H9 (cell line): ENCODE measurements around the gene USP4. TPM values are rescaled to one million over a fixed set of nuclear protein-coding genes. Genes with fewer than 3 reads are reported as not detected.

Source experiments
- DNase-seq: peaks from one replicate; pipeline ENCODE4 v3.0.0-alpha.2; 2017
- H2AFZ ChIP-seq: one replicate; pipeline ENCODE4 v1.6.1; 2013; ENCODE audit warnings: mild to moderate bottlenecking, low read length, control low read depth, moderate library complexity
- H2AK5ac ChIP-seq: 2 replicates; pipeline ENCODE4 v1.6.1; 2013; ENCODE audit warnings: low read length, control low read depth, mixed read lengths; ENCODE audit not compliant: insufficient read length
- H2BK120ac ChIP-seq: one replicate; pipeline ENCODE4 v1.6.1; 2013; ENCODE audit warnings: low read depth, mild to moderate bottlenecking, low read length, control low read depth, inconsistent platforms; ENCODE audit not compliant: poor library complexity, severe bottlenecking
- H2BK12ac ChIP-seq: 2 replicates; pipeline ENCODE4 v1.6.1; 2013; ENCODE audit warnings: low read length, control low read depth, mixed read lengths, low read depth; ENCODE audit not compliant: insufficient read length
- H2BK15ac ChIP-seq: 2 replicates; pipeline ENCODE4 v1.6.1; 2013; ENCODE audit warnings: low read depth, low read length, control low read depth
- H2BK20ac ChIP-seq: one replicate; pipeline ENCODE4 v1.6.1; 2013; ENCODE audit warnings: low read depth, mild to moderate bottlenecking, low read length, control low read depth, inconsistent platforms; ENCODE audit not compliant: poor library complexity, severe bottlenecking
- H2BK5ac ChIP-seq: 2 replicates; pipeline ENCODE4 v1.6.1; 2013; ENCODE audit warnings: low read length, control low read depth, mixed read lengths; ENCODE audit not compliant: insufficient read length
- H3K14ac ChIP-seq: 2 replicates; pipeline ENCODE4 v1.6.1; 2013; ENCODE audit warnings: low read length, control low read depth; ENCODE audit not compliant: insufficient read depth
- H3K18ac ChIP-seq: 2 replicates; pipeline ENCODE4 v1.6.1; 2013; ENCODE audit warnings: low read depth, mild to moderate bottlenecking, mixed read lengths, low read length, control low read depth; ENCODE audit not compliant: insufficient read length
- H3K23ac ChIP-seq: 2 replicates; pipeline ENCODE4 v1.6.1; 2013; ENCODE audit warnings: low read length, control low read depth, mixed read lengths, low read depth; ENCODE audit not compliant: insufficient read length
- H3K23me2 ChIP-seq: 2 replicates; pipeline ENCODE4 v1.6.1; 2013; ENCODE audit warnings: low read depth, mild to moderate bottlenecking, mixed read lengths, low read length, control low read depth; ENCODE audit not compliant: insufficient read length, poor library complexity, severe bottlenecking
- H3K27ac ChIP-seq: 2 replicates; pipeline ENCODE4 v1.5.1; 2013; ENCODE audit warnings: low read length, control low read depth, mixed read lengths, low read depth; ENCODE audit not compliant: insufficient read length
- H3K27me3 ChIP-seq: 2 replicates; pipeline ENCODE4 v1.6.1; 2013; ENCODE audit warnings: low read length, control low read depth, inconsistent platforms; ENCODE audit not compliant: insufficient read depth
- H3K4ac ChIP-seq: 2 replicates; pipeline ENCODE4 v1.6.1; 2013; ENCODE audit warnings: low read depth, mild to moderate bottlenecking, control low read depth, inconsistent platforms, low read length, moderate library complexity
- H3K4me1 ChIP-seq: 2 replicates; pipeline ENCODE4 v1.6.1; 2013; ENCODE audit warnings: low read length, control low read depth, inconsistent platforms; ENCODE audit not compliant: insufficient read depth
- H3K4me2 ChIP-seq: 2 replicates; pipeline ENCODE4 v1.6.1; 2013; ENCODE audit warnings: low read length, control low read depth, mixed read lengths; ENCODE audit not compliant: insufficient read length, insufficient read depth
- H3K56ac ChIP-seq: 2 replicates; pipeline ENCODE4 v1.6.1; 2013; ENCODE audit warnings: low read depth, mild to moderate bottlenecking, mixed read lengths, low read length, control low read depth; ENCODE audit not compliant: insufficient read length
- H3K79me1 ChIP-seq: 2 replicates; pipeline ENCODE4 v1.6.1; 2013; ENCODE audit warnings: low read depth, mild to moderate bottlenecking, moderate library complexity, low read length, control low read depth, inconsistent platforms; ENCODE audit not compliant: insufficient read depth, poor library complexity, severe bottlenecking
- H3K79me2 ChIP-seq: 2 replicates; pipeline ENCODE4 v1.6.1; 2013; ENCODE audit warnings: low read length, control low read depth, inconsistent platforms; ENCODE audit not compliant: insufficient read depth
- H3K9ac ChIP-seq: 2 replicates; pipeline ENCODE4 v1.6.1; 2013; ENCODE audit warnings: low read length, control low read depth, mixed read lengths; ENCODE audit not compliant: insufficient read length; ENCODE audit errors: extremely low read depth
- H3K9me3 ChIP-seq: one replicate; pipeline ENCODE4 v1.6.1; 2013; ENCODE audit warnings: low read depth, low read length, inconsistent platforms; ENCODE audit not compliant: control insufficient read depth
- H3T11ph ChIP-seq: one replicate; pipeline ENCODE4 v1.6.1; 2013; ENCODE audit warnings: mild to moderate bottlenecking, low read length, control low read depth, inconsistent platforms
- H4K20me1 ChIP-seq: one replicate; pipeline ENCODE4 v1.6.1; 2013; ENCODE audit not compliant: control insufficient read depth, insufficient read length, insufficient read depth
- H4K5ac ChIP-seq: 2 replicates; pipeline ENCODE4 v1.6.1; 2013; ENCODE audit warnings: low read depth, mild to moderate bottlenecking, mixed read lengths, low read length, control low read depth; ENCODE audit not compliant: insufficient read length
- H4K8ac ChIP-seq: replicated peaks from 2 replicates; pipeline ENCODE4 v1.6.1; 2013; ENCODE audit warnings: low read length, control low read depth, mixed read lengths, low read depth; ENCODE audit not compliant: insufficient read length
- H4K91ac ChIP-seq: 2 replicates; pipeline ENCODE4 v1.6.1; 2013; ENCODE audit warnings: low read depth, mild to moderate bottlenecking, moderate library complexity, mixed read lengths, low read length, control low read depth; ENCODE audit not compliant: insufficient read length
- H3K27ac Mint-ChIP-seq, 3 experiments: 2 replicates in 2 of 3; 3 replicates in 1 of 3; pipeline ENCODE4 v1.8.0; 2020 to 2021; ENCODE audit warnings: mixed read lengths in 3 of 3, mild to moderate bottlenecking in 1 of 3, moderate library complexity in 1 of 3
- H3K27me3 Mint-ChIP-seq: 2 replicates; pipeline ENCODE4 v1.8.0; 2021; ENCODE audit warnings: low read depth, mild to moderate bottlenecking, moderate library complexity, mixed read lengths
- H3K36me3 Mint-ChIP-seq, 3 experiments: 2 replicates in 2 of 3; 3 replicates in 1 of 3; pipeline ENCODE4 v1.8.0; 2020 to 2021; ENCODE audit warnings: low read depth in 3 of 3, mixed read lengths in 3 of 3; ENCODE audit not compliant: insufficient read depth in 1 of 3
- H3K4me1 Mint-ChIP-seq, 2 experiments: 2 replicates each; pipeline ENCODE4 v1.8.0; 2020; ENCODE audit warnings: mixed read lengths in 2 of 2
- H3K4me3 Mint-ChIP-seq, 2 experiments: 2 replicates in 1 of 2; 3 replicates in 1 of 2; pipeline ENCODE4 v1.8.0; 2020 to 2021; ENCODE audit warnings: mild to moderate bottlenecking in 2 of 2, mixed read lengths in 2 of 2, moderate library complexity in 1 of 2
- H3K9me3 Mint-ChIP-seq, 2 experiments: 2 replicates in 1 of 2; 3 replicates in 1 of 2; pipeline ENCODE4 v1.8.0; 2020; ENCODE audit warnings: mild to moderate bottlenecking in 2 of 2, mixed read lengths in 2 of 2, moderate library complexity in 1 of 2
- WGBS: extraction: QIAGEN DNeasy Blood & Tissue Kit; methylation state at CpG from one replicate; pipeline ENCODE4 v1.1.7; 2013; ENCODE audit warnings: missing lambda C conversion rate, low lambda C conversion rate, mixed read lengths; ENCODE audit not compliant: insufficient read length; ENCODE audit errors: extremely low coverage; 5-methylcytosine and 5-hydroxymethylcytosine counted together
- total RNA-seq: library from RNA; stranded (reverse); gene quantifications from 2 replicates; pipeline ENCODE4 v1.2.1, GENCODE V29; 2021
- TF ChIP-seq, protein P1 (sequence below): fragments of 200-600 bp; sonication (generic); conservative IDR thresholded peaks from 3 replicates; pipeline ENCODE4 v1.8.0; 2021; ENCODE audit warnings: antibody characterized with exemption, mild to moderate bottlenecking

The USP4 gene
- total RNA-seq, 1 experiment from 2014 or later, result 36.1 TPM

DNA sequence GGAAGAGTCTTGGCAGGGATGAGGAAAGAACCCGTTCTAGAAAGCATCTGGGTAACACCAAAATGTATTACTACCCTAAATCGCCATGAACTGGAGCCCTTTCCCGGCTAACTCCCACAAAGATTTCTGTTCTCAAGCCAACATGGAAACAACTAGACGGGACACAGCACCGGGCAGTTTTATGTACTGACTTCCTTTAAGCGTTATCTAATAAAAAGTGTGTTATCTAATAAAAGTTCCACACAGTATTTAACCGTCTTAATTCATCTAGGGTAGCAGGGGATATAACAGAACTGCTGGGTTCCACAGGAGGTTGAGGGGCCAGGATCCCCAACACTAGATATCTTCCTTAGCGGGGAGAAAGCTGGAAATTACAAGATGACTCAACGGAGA is 62.5 kb downstream of the USP4 start:
- Histone ChIP-seq H2BK120ac (no peak overlapping the region), H3K18ac (no peak overlapping the region), H3K23ac (no peak overlapping the region), H4K20me1 (no peaks in the 10 kb centered on the region), H4K8ac (no peak overlapping the region), H2BK20ac (no peak overlapping the region), H3K4me2 (peak overlapping the region; percentile 5), H3K79me1 (no peaks in the 10 kb centered on the region), H4K5ac (no peak overlapping the region), H3K79me2 (no peaks in the 10 kb centered on the region), H3K27ac (no peak overlapping the region), H2BK12ac (no peak overlapping the region), H3K56ac (no peak overlapping the region), H3K4me1 (no peaks in the 10 kb centered on the region), H2BK15ac (no peak overlapping the region), H3K23me2 (peaks cover 2% of the 10 kb centered on the region), H4K91ac (no peak overlapping the region), H2BK5ac (no peak overlapping the region), H3K14ac (no peak overlapping the region), H3K27me3 (no peaks in the 10 kb centered on the region), H2AK5ac (no peak overlapping the region), H3T11ph (no peak overlapping the region), H3K4ac (no peak overlapping the region), H2AFZ (no peak overlapping the region), H3K9me3 (no peaks in the 10 kb centered on the region), H3K9ac (no peak overlapping the region)
- peak overlapping the region in 1 of 2 experiments; percentile 50; a peak in 1 of 5 replicates for H3K4me3 Mint-ChIP-seq
- peaks cover 5 to 51% (median 24%) of the 10 kb centered on the region in 3 experiments; a peak in 6 of 7 replicates for H3K36me3 Mint-ChIP-seq
- no peaks in the 10 kb centered on the region for H3K4me1 Mint-ChIP-seq
- no peaks in the 10 kb centered on the region for H3K27me3 Mint-ChIP-seq
- no peak for DNase-seq
- peak overlapping the region in 2 of 3 experiments; percentile 27 to 67; a peak in 4 of 7 replicates for H3K27ac Mint-ChIP-seq
- TF ChIP-seq, protein P1, sequence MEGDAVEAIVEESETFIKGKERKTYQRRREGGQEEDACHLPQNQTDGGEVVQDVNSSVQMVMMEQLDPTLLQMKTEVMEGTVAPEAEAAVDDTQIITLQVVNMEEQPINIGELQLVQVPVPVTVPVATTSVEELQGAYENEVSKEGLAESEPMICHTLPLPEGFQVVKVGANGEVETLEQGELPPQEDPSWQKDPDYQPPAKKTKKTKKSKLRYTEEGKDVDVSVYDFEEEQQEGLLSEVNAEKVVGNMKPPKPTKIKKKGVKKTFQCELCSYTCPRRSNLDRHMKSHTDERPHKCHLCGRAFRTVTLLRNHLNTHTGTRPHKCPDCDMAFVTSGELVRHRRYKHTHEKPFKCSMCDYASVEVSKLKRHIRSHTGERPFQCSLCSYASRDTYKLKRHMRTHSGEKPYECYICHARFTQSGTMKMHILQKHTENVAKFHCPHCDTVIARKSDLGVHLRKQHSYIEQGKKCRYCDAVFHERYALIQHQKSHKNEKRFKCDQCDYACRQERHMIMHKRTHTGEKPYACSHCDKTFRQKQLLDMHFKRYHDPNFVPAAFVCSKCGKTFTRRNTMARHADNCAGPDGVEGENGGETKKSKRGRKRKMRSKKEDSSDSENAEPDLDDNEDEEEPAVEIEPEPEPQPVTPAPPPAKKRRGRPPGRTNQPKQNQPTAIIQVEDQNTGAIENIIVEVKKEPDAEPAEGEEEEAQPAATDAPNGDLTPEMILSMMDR, result no peak
- WGBS, result no CpG with 5 or more reads among the region's 9 CpGs
- no peaks in the 10 kb centered on the region for H3K9me3 Mint-ChIP-seq
